Measurements from ENCODE around the gene MPDU1.

Gene MPDU1

DNA sequence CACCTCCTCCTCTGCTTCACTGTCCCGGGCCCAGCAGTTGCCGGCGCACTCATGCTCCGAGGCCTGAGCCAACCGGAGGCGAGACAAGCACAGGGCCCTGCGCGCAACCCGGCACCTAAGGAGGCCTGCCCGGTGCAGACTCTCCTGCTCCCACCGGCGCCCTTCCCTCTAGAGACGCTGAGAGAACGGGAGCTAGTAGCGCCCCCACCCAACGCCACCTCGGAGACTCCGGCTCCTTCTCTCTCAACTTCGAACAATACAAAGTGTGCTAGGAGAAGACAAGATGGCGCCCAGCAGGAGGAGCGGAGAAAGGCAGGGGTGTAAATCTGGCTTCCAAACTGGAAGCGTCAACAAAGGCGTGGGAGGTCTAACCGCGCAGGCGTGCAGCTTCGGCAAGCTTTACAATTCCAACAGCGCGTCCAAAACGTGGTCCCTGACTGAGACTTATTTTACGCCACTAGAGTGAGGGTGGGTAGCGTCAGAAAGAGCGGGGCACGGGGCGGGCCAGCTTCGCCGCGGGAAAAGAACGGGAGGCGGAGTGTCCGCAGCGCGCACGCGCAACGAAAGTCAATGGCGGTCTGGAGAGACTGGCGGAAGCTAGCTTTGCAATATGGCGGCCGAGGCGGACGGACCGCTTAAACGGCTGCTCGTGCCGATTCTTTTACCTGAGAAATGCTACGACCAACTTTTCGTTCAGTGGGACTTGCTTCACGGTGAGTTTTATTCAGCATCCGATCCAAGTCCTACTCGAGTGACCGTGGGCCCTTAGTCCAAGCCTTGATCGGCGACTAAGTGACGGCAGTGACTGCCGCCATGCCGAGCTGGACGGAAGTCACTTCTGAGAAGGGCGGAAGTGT, at the start of gene MPDU1:
Gene MPDU1, plus strand, starts transcription at position 600 of the 857 bp plus-strand sequence. Its CDS starts 11 bp downstream, at position 611.
- DNase-seq (ENCODE audit: low read depth in 2 of 2): peak; percentile 91

- no peak for DNase-seq (ENCODE audit: low read depth in 2 of 2)
Measured at GRCh38 chr17:7538050-7538449, 45.6 kb upstream of the MPDU1 start.

GRCh38 chr17:7538891-7539545, 44.6 kb upstream of the MPDU1 start:
- DNase-seq (ENCODE audit: low read depth in 2 of 2): no peak

- DNase-seq (ENCODE audit: low read depth in 2 of 2): no peak
Measured at GRCh38 chr17:7541074-7541621, 42.5 kb upstream of the MPDU1 start.

- DNase-seq (ENCODE audit: low read depth in 2 of 2): no peak
Measured at GRCh38 chr17:7544911-7545310, 38.7 kb upstream of the MPDU1 start.

GRCh38 chr17:7548585-7549400, 34.9 kb upstream of the MPDU1 start, which contains the start of gene TNFSF12:
TSS of gene TNFSF12 (plus strand) at chr17:7549058. CDS start at chr17:7549154, 96 bp downstream.
- peak in 1 of 2 experiments; percentile 50 for DNase-seq (ENCODE audit: low read depth in 2 of 2)

DNA sequence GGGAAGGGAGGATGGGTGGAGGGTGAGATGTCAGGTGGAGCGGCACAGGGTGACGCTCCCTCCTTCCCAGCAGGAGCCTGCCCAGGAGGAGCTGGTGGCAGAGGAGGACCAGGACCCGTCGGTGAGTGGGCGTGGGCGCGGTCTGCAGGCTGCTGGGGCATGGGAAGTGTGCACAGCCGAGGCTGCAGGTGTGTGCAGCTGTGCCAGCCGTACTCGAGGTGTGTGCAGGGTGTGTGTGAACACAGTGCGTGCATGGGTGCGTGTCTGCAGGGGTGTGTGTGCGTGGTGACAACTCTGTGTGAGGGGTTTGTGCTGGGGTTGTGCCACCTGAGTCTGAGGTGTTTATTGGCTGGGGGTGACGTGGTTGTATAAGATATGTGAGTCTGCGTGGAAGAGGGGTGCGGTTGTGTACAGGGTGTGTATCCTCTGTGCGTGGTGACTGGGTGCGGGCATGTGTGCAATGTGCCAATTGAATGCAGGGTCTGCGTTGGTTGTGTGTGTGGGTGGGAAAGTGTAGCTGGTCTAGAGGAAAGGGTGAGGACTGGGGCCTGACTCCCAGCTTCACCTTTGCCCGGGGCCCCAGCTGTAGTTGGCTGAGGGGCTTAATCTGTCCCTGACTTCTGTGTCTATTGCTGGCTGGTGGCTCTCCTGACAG, 34.1 kb upstream of the MPDU1 start:
- peak in 1 of 2 experiments; percentile 24 for DNase-seq (ENCODE audit: low read depth in 2 of 2)

- DNase-seq (ENCODE audit: low read depth in 2 of 2): no peak
Measured at GRCh38 chr17:7550344-7550743, 33.3 kb upstream of the MPDU1 start.

DNA sequence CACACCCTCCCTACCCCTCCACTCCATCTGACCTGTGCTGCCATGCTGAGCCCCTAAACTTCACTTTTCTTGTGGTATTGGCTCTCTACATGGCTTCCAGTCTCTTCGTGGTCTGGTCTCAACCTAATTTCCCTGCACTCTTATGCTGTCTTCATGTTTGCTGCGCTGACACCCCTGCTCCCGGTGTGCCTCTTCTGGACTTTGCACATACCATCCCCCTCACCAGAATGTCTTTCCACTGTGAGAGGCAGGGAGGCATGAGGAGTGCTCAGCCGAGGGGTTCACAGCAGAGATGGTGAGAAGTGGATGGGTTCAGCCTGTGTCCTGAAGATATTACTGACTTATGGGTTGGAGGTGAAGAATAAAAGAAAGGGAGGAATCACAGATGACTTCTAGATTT, 32.3 kb upstream of the MPDU1 start:
- DNase-seq (ENCODE audit: low read depth in 2 of 2): no peak

DNA sequence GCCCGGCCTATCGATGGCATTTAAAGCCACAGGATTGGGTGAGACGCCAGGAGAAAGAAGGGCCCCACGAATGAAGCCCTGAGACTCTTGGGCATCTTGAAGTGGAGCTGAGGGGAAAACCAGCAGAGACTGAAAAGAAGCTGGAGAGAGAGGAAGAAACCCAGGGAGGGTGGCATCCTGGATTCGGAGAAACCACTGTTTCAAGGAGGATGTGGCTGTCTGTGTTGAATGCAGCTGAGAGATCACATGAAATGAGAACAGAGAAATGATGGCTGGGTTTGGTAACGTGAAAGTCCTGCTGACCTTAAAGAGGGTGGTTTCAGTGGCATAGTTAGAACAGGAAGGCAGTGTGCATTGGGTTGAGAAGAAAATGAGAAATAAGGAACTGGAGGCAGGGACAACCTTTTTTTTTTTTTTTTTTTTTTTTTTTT, 31.0 kb upstream of the MPDU1 start:
- DNase-seq (ENCODE audit: low read depth in 2 of 2): no peak

- no peak for DNase-seq (ENCODE audit: low read depth in 2 of 2)
Measured at GRCh38 chr17:7553356-7553755, 30.3 kb upstream of the MPDU1 start.

GRCh38 chr17:7555320-7555948, 28.2 kb upstream of the MPDU1 start:
- no peak for DNase-seq (ENCODE audit: low read depth in 2 of 2)

DNA sequence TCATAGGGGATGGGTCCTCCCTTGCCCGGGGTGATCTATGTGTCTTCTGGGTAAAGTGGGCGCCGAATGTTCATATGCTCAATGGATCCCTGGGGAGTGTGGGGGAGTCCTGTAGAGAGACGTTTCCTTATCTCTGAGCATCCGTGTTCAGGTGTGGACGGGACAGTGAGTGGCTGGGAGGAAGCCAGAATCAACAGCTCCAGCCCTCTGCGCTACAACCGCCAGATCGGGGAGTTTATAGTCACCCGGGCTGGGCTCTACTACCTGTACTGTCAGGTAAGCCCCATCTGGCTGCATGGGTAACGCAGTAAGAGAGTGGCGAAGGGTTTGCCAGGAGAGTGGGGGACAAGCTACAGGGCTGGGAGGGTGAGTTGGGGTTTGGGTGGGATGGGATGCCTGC, 27.0 kb upstream of the MPDU1 start:
- DNase-seq (ENCODE audit: low read depth in 2 of 2): no peak

- no peak for DNase-seq (ENCODE audit: low read depth in 2 of 2)
Measured at GRCh38 chr17:7557147-7557764, 26.4 kb upstream of the MPDU1 start.

DNA sequence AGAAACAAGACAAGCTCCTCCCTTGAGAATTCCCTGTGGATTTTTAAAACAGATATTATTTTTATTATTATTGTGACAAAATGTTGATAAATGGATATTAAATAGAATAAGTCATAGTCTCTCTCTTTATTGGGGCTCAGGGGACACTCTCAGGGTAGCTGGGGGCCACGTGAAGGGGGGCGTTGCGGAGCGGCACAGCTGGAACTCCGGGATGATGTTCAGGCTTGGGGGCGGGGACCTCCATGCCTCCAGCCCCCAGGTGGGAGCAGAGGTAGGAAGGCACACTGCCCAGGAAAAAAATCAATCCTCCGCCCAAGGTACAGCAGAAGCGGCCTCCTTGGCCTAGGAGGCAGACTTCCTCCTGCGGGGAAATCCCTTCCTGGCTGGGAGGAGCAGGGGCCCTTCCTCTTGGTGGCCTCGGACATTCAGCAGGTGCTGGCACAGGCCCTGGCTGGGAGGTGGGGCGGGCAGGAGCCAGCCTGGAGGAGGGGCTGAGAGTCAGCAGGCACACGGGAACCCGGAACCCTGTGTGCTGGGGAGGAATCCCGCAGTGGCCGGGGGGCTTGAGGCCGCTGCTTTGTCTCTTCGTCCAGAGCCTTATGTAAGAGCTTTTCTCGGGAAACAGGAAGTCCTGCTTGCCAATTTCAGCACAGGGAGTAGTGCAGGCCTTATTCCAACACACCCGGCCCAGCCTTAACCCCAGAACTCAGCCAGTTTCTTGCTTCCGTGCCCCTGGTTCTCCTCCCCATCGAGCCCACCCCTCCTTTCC, 25.7 kb upstream of the MPDU1 start:
- no peak for DNase-seq (ENCODE audit: low read depth in 2 of 2)

DNA sequence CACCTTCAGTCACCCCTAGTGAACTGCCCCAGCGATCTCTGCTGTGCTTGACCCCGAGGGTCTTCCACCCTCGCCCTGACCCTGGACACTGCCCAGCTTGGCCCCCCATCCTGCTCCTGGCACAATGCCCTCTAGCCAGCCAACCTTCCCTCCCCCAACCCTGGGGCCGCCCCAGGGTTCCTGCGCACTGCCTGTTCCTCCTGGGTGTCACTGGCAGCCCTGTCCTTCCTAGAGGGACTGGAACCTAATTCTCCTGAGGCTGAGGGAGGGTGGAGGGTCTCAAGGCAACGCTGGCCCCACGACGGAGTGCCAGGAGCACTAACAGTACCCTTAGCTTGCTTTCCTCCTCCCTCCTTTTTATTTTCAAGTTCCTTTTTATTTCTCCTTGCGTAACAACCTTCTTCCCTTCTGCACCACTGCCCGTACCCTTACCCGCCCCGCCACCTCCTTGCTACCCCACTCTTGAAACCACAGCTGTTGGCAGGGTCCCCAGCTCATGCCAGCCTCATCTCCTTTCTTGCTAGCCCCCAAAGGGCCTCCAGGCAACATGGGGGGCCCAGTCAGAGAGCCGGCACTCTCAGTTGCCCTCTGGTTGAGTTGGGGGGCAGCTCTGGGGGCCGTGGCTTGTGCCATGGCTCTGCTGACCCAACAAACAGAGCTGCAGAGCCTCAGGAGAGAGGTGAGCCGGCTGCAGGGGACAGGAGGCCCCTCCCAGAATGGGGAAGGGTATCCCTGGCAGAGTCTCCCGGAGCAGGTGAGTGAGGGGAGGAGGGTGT, 24.9 kb upstream of the MPDU1 start, which contains the start of gene TNFSF13:
Gene TNFSF13, plus strand, starts transcription at position 207 of the 776 bp plus-strand sequence. Its CDS starts 290 bp downstream, at position 497.
- DNase-seq (ENCODE audit: low read depth in 2 of 2): no peak

DNA sequence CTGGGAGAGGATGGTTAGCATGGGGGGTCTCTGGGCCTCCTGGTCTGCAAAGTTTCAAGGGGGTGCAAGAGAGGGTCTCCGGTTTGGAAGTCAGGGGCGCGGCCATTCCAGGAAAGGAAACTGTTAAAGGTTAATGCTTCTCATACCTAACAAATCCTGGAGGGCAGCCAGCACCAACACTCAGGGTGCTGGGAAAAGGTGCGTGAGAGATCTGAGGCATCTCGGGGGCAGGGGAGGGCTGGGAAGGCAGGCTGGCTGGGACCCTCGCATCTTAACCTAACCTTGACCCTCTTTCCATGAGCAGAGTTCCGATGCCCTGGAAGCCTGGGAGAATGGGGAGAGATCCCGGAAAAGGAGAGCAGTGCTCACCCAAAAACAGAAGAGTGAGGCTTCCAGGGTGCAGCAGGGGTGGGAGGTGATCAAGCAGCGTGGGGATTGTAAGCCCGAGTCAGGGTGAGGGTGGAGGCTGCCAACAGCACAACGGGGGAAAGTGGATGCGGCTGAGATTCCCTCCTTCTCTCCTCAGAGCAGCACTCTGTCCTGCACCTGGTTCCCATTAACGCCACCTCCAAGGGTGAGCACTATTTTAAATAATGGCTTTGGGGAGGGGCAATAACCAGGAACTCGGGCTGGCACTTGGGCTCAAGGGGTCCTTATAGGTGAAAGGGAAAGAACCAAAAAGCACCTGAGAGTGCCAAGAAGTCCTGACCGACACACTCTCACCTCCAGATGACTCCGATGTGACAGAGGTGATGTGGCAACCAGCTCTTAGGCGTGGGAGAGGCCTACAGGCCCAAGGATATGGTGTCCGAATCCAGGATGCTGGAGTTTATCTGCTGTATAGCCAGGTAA, 24.1 kb upstream of the MPDU1 start:
- DNase-seq (ENCODE audit: low read depth in 2 of 2): no peak

All from stimulated activated CD4-positive, alpha-beta T cell treated with anti-CD3 and anti-CD28 coated beads, Interleukin-12 subunit alpha, Interleukin-12 subunit beta, amount 100 ng/mL, for 24 hours (primary cell).